Measurements from ENCODE around the gene CLASRP. TPM values are rescaled to one million over a fixed set of nuclear protein-coding genes. Genes with fewer than 3 reads are reported as not detected.

CLASRP gene
- total RNA-seq, 4 donors from 2014 or later = 28.8 to 121 (median 91.5) TPM

DNA sequence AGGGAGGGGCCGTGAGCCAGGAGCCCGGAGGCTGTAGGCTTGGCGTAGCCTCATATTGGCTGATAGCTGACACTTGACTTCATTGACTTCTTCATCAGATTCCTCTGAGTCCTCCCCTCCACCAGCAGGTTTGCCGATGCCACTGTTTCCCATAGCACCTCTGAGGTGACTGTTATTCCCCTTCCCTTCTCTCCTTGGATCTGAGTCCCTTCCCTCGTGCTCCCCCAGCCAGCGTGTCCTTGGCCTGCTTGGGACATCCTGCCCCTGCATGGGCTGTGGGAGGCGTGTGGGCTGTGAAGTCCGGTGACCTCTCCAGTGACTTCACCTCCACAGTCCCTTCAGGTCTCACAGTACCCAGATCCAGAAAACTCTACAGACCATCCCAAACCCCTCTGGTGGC lies 63.0 kb downstream of the CLASRP start:
- no peak for ATAC-seq
- Histone ChIP-seq H3K27me3 (no peaks in the 10 kb centered on the region), H3K27ac (no peak overlapping the region), H3K9me3 (no peaks in the 10 kb centered on the region), H3K36me3 (no peaks in the 10 kb centered on the region), H3K4me1 (peaks cover 46 to 68% of the 10 kb centered on the region in 2 donors), H3K4me3 (no peak overlapping the region)
- DNase-seq = no peak
- TF ChIP-seq, protein P1, sequence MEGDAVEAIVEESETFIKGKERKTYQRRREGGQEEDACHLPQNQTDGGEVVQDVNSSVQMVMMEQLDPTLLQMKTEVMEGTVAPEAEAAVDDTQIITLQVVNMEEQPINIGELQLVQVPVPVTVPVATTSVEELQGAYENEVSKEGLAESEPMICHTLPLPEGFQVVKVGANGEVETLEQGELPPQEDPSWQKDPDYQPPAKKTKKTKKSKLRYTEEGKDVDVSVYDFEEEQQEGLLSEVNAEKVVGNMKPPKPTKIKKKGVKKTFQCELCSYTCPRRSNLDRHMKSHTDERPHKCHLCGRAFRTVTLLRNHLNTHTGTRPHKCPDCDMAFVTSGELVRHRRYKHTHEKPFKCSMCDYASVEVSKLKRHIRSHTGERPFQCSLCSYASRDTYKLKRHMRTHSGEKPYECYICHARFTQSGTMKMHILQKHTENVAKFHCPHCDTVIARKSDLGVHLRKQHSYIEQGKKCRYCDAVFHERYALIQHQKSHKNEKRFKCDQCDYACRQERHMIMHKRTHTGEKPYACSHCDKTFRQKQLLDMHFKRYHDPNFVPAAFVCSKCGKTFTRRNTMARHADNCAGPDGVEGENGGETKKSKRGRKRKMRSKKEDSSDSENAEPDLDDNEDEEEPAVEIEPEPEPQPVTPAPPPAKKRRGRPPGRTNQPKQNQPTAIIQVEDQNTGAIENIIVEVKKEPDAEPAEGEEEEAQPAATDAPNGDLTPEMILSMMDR (IDR thresholded peaks at IDR 0.05 in 4 of 5, conservative IDR thresholded peaks at IDR 0.05 in 1 of 5) = no peak
- TF ChIP-seq POLR2A (IDR thresholded peaks at IDR 0.05) = no peak
- in situ Hi-C loops (cut with MboI; ENCODE audit: low sequenced_read_pairs in 4 of 4) (no loop called here), intact Hi-C loops (cut with DNase I; ENCODE audit: low total_unique reads) (no loop called here)

DNA sequence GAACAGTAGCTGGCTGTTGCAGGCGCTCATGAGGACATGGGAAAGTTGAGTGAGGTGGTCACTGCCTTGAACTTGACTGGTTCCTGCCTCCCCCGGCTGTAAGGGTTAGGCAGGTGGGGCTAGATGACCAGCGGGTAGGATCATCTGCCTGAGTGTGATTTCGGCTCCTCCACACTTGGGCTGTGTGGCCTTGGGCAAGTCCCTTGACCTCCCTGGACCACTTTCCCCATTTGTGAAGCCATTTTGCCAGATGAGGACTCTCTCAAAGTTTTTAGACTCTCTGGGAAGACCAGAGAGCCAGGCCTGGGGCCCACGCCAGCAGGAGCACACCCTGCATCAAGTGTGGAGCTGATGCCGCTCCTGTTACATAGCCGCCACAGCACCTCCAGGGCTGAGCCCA lies 63.6 kb downstream of the CLASRP start:
- Histone ChIP-seq H3K36me3 (no peaks in the 10 kb centered on the region), H3K27ac (no peak overlapping the region), H3K9me3 (no peaks in the 10 kb centered on the region), H3K27me3 (no peaks in the 10 kb centered on the region), H3K4me3 (no peak overlapping the region), H3K4me1 (peaks cover 40 to 61% of the 10 kb centered on the region in 2 donors)
- in situ Hi-C loops (cut with MboI; ENCODE audit: low sequenced_read_pairs in 4 of 4) = no loop called here
- no peak for ATAC-seq
- intact Hi-C loops (cut with DNase I; ENCODE audit: low total_unique reads) = no loop called here
- TF ChIP-seq, protein P1 (IDR thresholded peaks at IDR 0.05 in 4 of 5, conservative IDR thresholded peaks at IDR 0.05 in 1 of 5) = no peak
- TF ChIP-seq POLR2A (IDR thresholded peaks at IDR 0.05) = no peak
- DNase-seq = no peak

DNA sequence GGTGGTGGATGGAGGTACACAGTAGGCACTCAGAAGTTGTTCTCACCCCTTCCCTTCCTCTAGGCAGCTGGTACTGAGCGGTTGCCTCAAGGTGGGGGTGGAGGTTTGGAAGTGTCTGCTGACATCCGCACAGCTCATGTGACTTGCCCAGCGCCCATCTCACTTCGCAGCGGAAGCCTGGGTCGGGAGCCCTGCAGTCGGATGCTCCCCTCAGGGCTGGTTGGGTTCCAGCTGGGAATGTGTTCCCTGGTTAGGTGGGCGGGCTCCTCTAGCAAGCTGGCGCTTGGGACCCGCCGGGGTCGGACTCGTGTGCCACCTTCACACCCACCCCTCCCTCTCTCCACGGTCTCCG lies 64.3 kb downstream of the CLASRP start:
- TF ChIP-seq, protein P1 (IDR thresholded peaks at IDR 0.05 in 4 of 5, conservative IDR thresholded peaks at IDR 0.05 in 1 of 5) = no peak
- no peak for DNase-seq
- H3K4me3 ChIP-seq = no peak overlapping the region
- no peaks in the 10 kb centered on the region for H3K36me3 ChIP-seq
- H3K4me1 ChIP-seq = peaks cover 33 to 54% of the 10 kb centered on the region in 2 donors
- H3K9me3 ChIP-seq = no peaks in the 10 kb centered on the region
- H3K27me3 ChIP-seq = no peaks in the 10 kb centered on the region
- in situ Hi-C loops (cut with MboI; ENCODE audit: low sequenced_read_pairs in 4 of 4) (no loop called here), intact Hi-C loops (cut with DNase I; ENCODE audit: low total_unique reads) (no loop called here)
- no peak overlapping the region for H3K27ac ChIP-seq
- ATAC-seq = no peak

DNA sequence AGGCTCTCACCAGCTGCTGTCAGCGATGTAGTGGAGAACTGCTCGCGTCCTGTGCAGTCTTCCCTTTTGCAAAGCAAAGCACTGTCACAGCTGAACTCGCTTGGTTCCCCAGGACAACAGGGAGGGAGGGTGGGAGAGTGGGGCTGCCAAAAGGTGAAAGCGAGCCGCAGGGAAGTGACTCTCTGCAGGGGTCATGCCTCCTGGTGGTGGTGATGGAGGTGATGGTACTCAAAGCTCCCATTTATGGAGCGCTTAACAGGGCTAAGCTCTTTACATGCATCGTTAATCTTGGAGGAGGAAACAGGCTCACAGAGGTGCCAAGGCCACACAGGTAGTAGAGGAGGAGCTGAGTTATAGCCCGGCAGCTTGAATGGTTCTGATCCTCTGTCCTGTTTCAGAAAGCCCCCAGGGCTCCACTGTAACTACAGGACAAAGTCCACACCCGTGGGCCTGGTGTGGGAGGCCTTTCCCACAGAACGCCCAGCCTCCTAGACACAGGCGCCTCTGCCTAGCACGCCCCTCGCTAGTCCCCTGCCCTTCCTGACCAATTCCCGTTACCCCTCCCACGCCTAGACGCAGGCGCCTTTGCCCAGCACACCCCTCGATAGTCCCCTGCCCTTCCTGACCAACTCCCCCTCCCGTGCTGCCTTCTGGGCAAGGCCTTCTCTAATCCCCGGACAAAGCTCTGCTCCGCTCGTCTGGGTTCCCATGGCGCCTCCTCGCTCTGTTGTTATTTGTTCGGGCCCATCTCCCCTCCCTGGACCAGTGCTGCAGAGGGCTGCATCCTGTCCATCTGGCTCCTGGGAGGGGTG lies 64.9 kb downstream of the CLASRP start:
- Histone ChIP-seq H3K36me3 (no peaks in the 10 kb centered on the region), H3K9me3 (no peaks in the 10 kb centered on the region), H3K27me3 (no peaks in the 10 kb centered on the region), H3K27ac (no peak overlapping the region), H3K4me1 (peaks cover 27 to 48% of the 10 kb centered on the region in 2 donors), H3K4me3 (no peak overlapping the region)
- DNase-seq = no peak
- in situ Hi-C loops (cut with MboI; ENCODE audit: low sequenced_read_pairs in 4 of 4) = no loop called here
- TF ChIP-seq, protein P1 (IDR thresholded peaks at IDR 0.05 in 4 of 5, conservative IDR thresholded peaks at IDR 0.05 in 1 of 5) = no peak
- no peak for TF ChIP-seq POLR2A (IDR thresholded peaks at IDR 0.05)
- no peak for ATAC-seq
- intact Hi-C loops (cut with DNase I; ENCODE audit: low total_unique reads) = no loop called here

Measured in gastrocnemius medialis (tissue), 4 donors.